IMR-90 (cell line): ENCODE measurements around the gene CIB1. TPM values are rescaled to one million over a fixed set of nuclear protein-coding genes. Genes with fewer than 3 reads are reported as not detected.
A peak's percentile ranks its signal among the peaks of the same experiment; 100 is the strongest.

Experiments
- ATAC-seq: fragments of 200-7000 bp; cut with Tn5 transposase; 2 replicates; pipeline ENCODE4 v1.9.1; 2020; ENCODE audit warnings: low read depth, mild to moderate bottlenecking, moderate library complexity
- BruUV-seq: library from RNA; stranded (reverse); fragments of 400-500 nt; replicated peaks from 2 replicates; lab custom pipeline; 2021; lab: Mats Ljungman, UMichigan
- CTCF ChIA-PET: fragments of 300-600 bp; formaldehyde crosslinking; extraction: SDS; loops from one replicate; lab custom pipeline; 2021; ENCODE audit warnings: antibody characterized with exemption; lab: Yijun Ruan, JAX
- POLR2A ChIA-PET: fragments of 300-600 bp; sonication (Branson Sonifier 250); formaldehyde crosslinking; loops from one replicate; lab custom pipeline; 2022; ENCODE audit warnings: antibody characterized with exemption; ENCODE audit not compliant: unreplicated experiment; lab: Charles Lee
- DNase-seq: peaks from one replicate; pipeline ENCODE4 v3.0.0; 2013
- H2AFZ ChIP-seq: replicated peaks from 2 replicates; pipeline ENCODE3; 2013; ENCODE audit warnings: low read length, mild to moderate bottlenecking; ENCODE audit not compliant: poor library complexity
- H2AK5ac ChIP-seq: 2 replicates; pipeline ENCODE4 v1.6.1; 2013; ENCODE audit warnings: low read depth, low read length, inconsistent platforms
- H2AK9ac ChIP-seq: replicated peaks from 2 replicates; pipeline ENCODE3; 2013; ENCODE audit warnings: mild to moderate bottlenecking, low read depth, low read length, moderate library complexity; ENCODE audit not compliant: poor library complexity
- H2BK120ac ChIP-seq: 2 replicates; pipeline ENCODE4 v1.6.1; 2013; ENCODE audit warnings: low read depth, low read length, inconsistent platforms
- H2BK15ac ChIP-seq: 3 replicates; pipeline ENCODE4 v1.6.1; 2013; ENCODE audit warnings: low read depth, low read length, inconsistent platforms
- H2BK20ac ChIP-seq: 2 replicates; pipeline ENCODE4 v1.6.1; 2013; ENCODE audit warnings: low read depth, mild to moderate bottlenecking, inconsistent platforms, low read length, moderate library complexity
- H2BK5ac ChIP-seq: 2 replicates; pipeline ENCODE4 v1.6.1; 2013; ENCODE audit warnings: mild to moderate bottlenecking, low read depth, low read length, inconsistent platforms; ENCODE audit not compliant: poor library complexity, severe bottlenecking
- H3K14ac ChIP-seq: replicated peaks from 2 replicates; pipeline ENCODE4 v1.6.1; 2013; ENCODE audit warnings: low read depth, low read length, inconsistent platforms
- H3K18ac ChIP-seq: 2 replicates; pipeline ENCODE4 v1.6.1; 2013; ENCODE audit warnings: low read depth, low read length, control low read depth
- H3K23ac ChIP-seq: 2 replicates; pipeline ENCODE4 v1.6.1; 2013; ENCODE audit warnings: low read depth, low read length, inconsistent platforms
- H3K27ac ChIP-seq: 2 replicates; pipeline ENCODE4 v1.5.1; 2013; ENCODE audit warnings: mild to moderate bottlenecking, control low read depth, low read length; ENCODE audit not compliant: insufficient read depth
- H3K27me3 ChIP-seq: 2 replicates; pipeline ENCODE4 v1.6.1; 2013; ENCODE audit warnings: low read length; ENCODE audit not compliant: control insufficient read depth, insufficient read depth
- H3K36me3 ChIP-seq: 2 replicates; pipeline ENCODE4 v1.6.1; 2013; ENCODE audit warnings: low read length, mixed read lengths; ENCODE audit not compliant: control insufficient read depth, insufficient read depth
- H3K4ac ChIP-seq: 2 replicates; pipeline ENCODE4 v1.6.1; 2013; ENCODE audit warnings: low read depth, low read length, inconsistent platforms
- H3K4me1 ChIP-seq: 2 replicates; pipeline ENCODE4 v1.6.1; 2013; ENCODE audit warnings: low read length, mixed read lengths; ENCODE audit not compliant: control insufficient read depth, insufficient read depth
- H3K4me2 ChIP-seq: 2 replicates; pipeline ENCODE4 v1.6.1; 2013; ENCODE audit warnings: low read depth, mild to moderate bottlenecking, control low read depth, low read length, moderate library complexity
- H3K4me3 ChIP-seq: 2 replicates; pipeline ENCODE4 v1.5.1; 2013; ENCODE audit warnings: low read depth, mild to moderate bottlenecking, control low read depth, low read length, moderate library complexity; ENCODE audit not compliant: insufficient read depth
- H3K56ac ChIP-seq: 2 replicates; pipeline ENCODE4 v1.6.1; 2013; ENCODE audit warnings: low read length, inconsistent platforms; ENCODE audit not compliant: insufficient read depth; ENCODE audit errors: extremely low read depth
- H3K79me1 ChIP-seq, 2 experiments: 2 replicates each; pipeline ENCODE4 v1.6.1; 2013; ENCODE audit warnings: low read length in 2 of 2, inconsistent platforms in 1 of 2, low read depth in 1 of 2
- H3K9ac ChIP-seq: 2 replicates; pipeline ENCODE4 v1.6.1; 2013; ENCODE audit warnings: low read depth, low read length, control low read depth
- H3K9me1 ChIP-seq: 2 replicates; pipeline ENCODE4 v1.6.1; 2013; ENCODE audit warnings: low read length, inconsistent platforms; ENCODE audit not compliant: insufficient read depth
- H3K9me3 ChIP-seq: 2 replicates; pipeline ENCODE4 v1.6.1; 2013; ENCODE audit warnings: low read length; ENCODE audit not compliant: control insufficient read depth, insufficient read depth
- H4K20me1 ChIP-seq: 2 replicates; pipeline ENCODE4 v1.6.1; 2013; ENCODE audit warnings: low read length, inconsistent platforms; ENCODE audit not compliant: insufficient read depth
- H4K5ac ChIP-seq: 2 replicates; pipeline ENCODE4 v1.6.1; 2013; ENCODE audit warnings: mild to moderate bottlenecking, low read depth, low read length, control low read depth
- H4K8ac ChIP-seq, 2 experiments: 2 replicates each; pipeline ENCODE4 v1.6.1; 2013; ENCODE audit warnings: low read depth in 2 of 2, low read length in 2 of 2, control low read depth in 1 of 2, inconsistent platforms in 1 of 2
- H4K91ac ChIP-seq: 2 replicates; pipeline ENCODE4 v1.6.1; 2013; ENCODE audit warnings: low read depth, low read length, inconsistent platforms; ENCODE audit not compliant: insufficient read depth
- FOS ChIP-seq: fragments of 150-350 bp; IDR thresholded peaks from 2 replicates; pipeline ENCODE4 v1.6.1; 2016; ENCODE audit warnings: low read depth, low read length
- RAD21 ChIP-seq: IDR thresholded peaks from 2 replicates; pipeline ENCODE4 v1.6.1; 2012; ENCODE audit warnings: low read length, improper control_type of control experiment
- WGBS, 2 experiments: methylation state at CpG; one replicate each; pipeline versions ENCODE4 v1.1.5 to v1.1.7; 2013; ENCODE audit warnings: missing lambda C conversion rate in 2 of 2; ENCODE audit not compliant: insufficient read length in 1 of 2; ENCODE audit errors: extremely low coverage in 2 of 2; 5-methylcytosine and 5-hydroxymethylcytosine counted together
- dilution Hi-C: fragments of 300-500 bp; cut with HindIII; formaldehyde crosslinking; loops from one replicate; pipeline ENCODE4 v1.14.3; 2018; ENCODE audit warnings: low sequenced_read_pairs; ENCODE audit not compliant: unreplicated experiment
- in situ Hi-C: fragments of 300-500 bp; cut with MboI; formaldehyde crosslinking; loops from 3 replicates; pipeline ENCODE4 v1.14.3; 2019; ENCODE audit warnings: low sequenced_read_pairs, inconsistent platforms, mixed read lengths
- intact Hi-C: fragments of 100-400 bp; cut with micrococcal nuclease; formaldehyde crosslinking; loops from 2 replicates; pipeline ENCODE4 v1.10.0; 2022
- polyA plus RNA-seq, 3 experiments: library from polyadenylated mRNA; depleted of rRNA; stranded (reverse); fragments of >200 nt; gene quantifications; 2 replicates each; pipeline ENCODE4 v1.2.3, GENCODE V29; 2012; ENCODE audit warnings: low replicate concordance in 1 of 3
- total RNA-seq: library from RNA; depleted of rRNA; stranded (reverse); fragments of >200 nt; gene quantifications from 2 replicates; pipeline ENCODE4 v1.2.3, GENCODE V29; 2012

CIB1 gene
- total and polyA plus RNA-seq, 2 of the 4 experiments (the other 2 are of a cell fraction): 31.5 to 94.1 TPM

DNA sequence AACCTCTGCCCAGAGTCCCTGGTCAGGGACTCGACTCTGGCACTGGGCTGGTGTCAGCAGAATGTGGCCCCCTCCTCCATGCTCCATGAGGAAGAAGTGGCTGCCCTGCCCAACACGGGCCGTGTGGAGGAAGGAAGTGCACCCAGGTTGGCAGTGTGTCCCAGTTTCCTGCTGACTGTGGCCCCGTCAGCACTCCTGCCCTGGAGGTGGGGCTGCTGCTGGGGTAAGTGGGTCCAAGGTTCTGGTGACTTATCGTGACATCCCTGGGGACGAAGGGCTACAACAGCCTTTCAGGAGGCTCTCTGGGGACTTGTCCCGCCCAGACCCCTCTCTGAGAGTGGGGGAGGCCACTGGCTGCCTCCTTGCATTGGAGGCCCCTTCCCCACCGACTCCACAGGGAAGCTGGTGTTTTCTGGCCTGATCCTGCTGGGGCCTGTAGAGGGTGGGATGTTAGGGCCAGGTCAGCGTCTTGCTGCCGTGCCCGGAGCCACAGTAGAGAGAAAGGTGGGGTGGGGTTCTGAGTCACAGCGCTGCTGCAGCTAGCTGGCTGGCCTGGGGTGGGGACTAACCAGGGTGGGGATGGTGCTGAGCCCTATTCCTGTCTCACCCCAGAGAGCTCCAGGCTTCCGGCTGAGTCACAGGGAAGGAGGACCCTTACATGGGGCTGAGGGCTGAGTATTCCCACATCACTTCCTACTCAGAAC is 22.1 kb downstream of the CIB1 start:
- DNase-seq: peak; percentile 67
- Histone ChIP-seq H3K79me1 (peaks cover 18 to 44% of the 10 kb centered on the region in 2 experiments), H3K9me3 (no peaks in the 10 kb centered on the region), H4K91ac (peak overlapping the region; percentile 61; the same call in 1 of the 2 replicates), H3K4me3 (no peak overlapping the region), H3K9me1 (peaks cover 5% of the 10 kb centered on the region), H2AFZ (peak overlapping the region; percentile 82), H3K4ac (peak overlapping the region; percentile 78), H2BK120ac (peak overlapping the region; percentile 63), H3K9ac (peak overlapping the region; percentile 15; the same call in 1 of the 2 replicates), H3K4me2 (peak overlapping the region; percentile 23; the same call in 1 of the 2 replicates), H4K5ac (peak overlapping the region; percentile 71; the same call in 1 of the 2 replicates), H2BK20ac (no peak overlapping the region), H4K20me1 (no peaks in the 10 kb centered on the region; the same call in 1 of the 2 replicates), H2BK5ac (peak overlapping the region; percentile 69), H3K56ac (no peak overlapping the region), H3K36me3 (peaks cover 7% of the 10 kb centered on the region), H3K27me3 (no peaks in the 10 kb centered on the region), H2AK9ac (peak overlapping the region; percentile 94), H3K14ac (peak overlapping the region; percentile 90), H3K4me1 (peaks cover 6% of the 10 kb centered on the region), H3K27ac (peak overlapping the region; percentile 20; the same call in 1 of the 2 replicates), H3K18ac (peak overlapping the region; percentile 34; the same call in 1 of the 2 replicates), H4K8ac (peak overlapping the region; percentile 36 to 85; a peak in 3 of 4 replicates), H3K23ac (0 out of 2 replicates have a peak overlapping the region, but pooled peaks have one; percentile 63), H2AK5ac (peak overlapping the region; percentile 85), H2BK15ac (0 out of 3 replicates have a peak overlapping the region, but pooled peaks have one; percentile 64)
- ATAC-seq: peak; percentile 86
- intact Hi-C loops (loop anchor here (2.0 kb wide), 1 partner anchor 105 kb away; no protein-coding TSS in a partner anchor), in situ Hi-C loops (no loop called here), dilution Hi-C loops (no loop called here)
- 80% methylated on average over 1 of the region's 13 CpGs; no CpG with 5 or more reads in 1 of the 2 experiments for WGBS, 2 experiments
- BruUV-seq: no TSS peak
- ChIA-PET POLR2A (interaction anchor here (0.5 kb wide), 1 partner anchor 11 kb away, joined by 12 read pairs; no protein-coding TSS in a partner anchor), CTCF (interaction anchor here (1.0 kb wide), 1 partner anchor 10 kb away, joined by 4 read pairs; no protein-coding TSS in a partner anchor)
- 0 out of 2 replicates have a peak, but pooled peaks have one; percentile 13 for TF ChIP-seq FOS
- TF ChIP-seq RAD21: no peak
